Endothelial cell of umbilical vein (primary cell): ENCODE results near the gene COL16A1. TPM values are rescaled to one million over a fixed set of nuclear protein-coding genes. Genes with fewer than 3 reads are reported as not detected.

Experiments
- BruUV-seq: library from RNA; stranded (reverse); fragments of 400-500 nt; replicated peaks from 2 replicates; lab custom pipeline; 2021; lab: Mats Ljungman, UMichigan
- CTCF ChIA-PET: fragments of 300-600, 350-600 bp; sonication (Branson Sonifier 250); formaldehyde crosslinking; loops from one replicate; lab custom pipeline; 2021; ENCODE audit warnings: antibody characterized with exemption, inconsistent platforms; lab: Charles Lee
- POLR2A ChIA-PET: fragments of 300-600, 350-600 bp; sonication (Branson Sonifier 250); formaldehyde crosslinking; loops from one replicate; lab custom pipeline; 2021; ENCODE audit warnings: antibody characterized with exemption, inconsistent platforms; lab: Charles Lee
- DNase-seq: peaks from one replicate; pipeline ENCODE4 v3.0.0-alpha.2; 2011; ENCODE audit warnings: low read depth, low spot score
- FAIRE-seq: peaks from 2 replicates; lab custom pipeline; 2011; peaks lifted over from hg19 to GRCh38; lab: Jason Lieb, UNC
- H2AFZ ChIP-seq: 2 replicates; pipeline ENCODE4 v1.6.0; 2012; ENCODE audit warnings: low read depth, low read length, control low read depth, inconsistent platforms
- H3K27ac ChIP-seq: 2 replicates; pipeline ENCODE4 v1.5.1; 2011; ENCODE audit warnings: low read depth, mild to moderate bottlenecking, control low read depth, low read length, moderate library complexity; ENCODE audit not compliant: insufficient read depth
- H3K27me3 ChIP-seq, 2 experiments: 2 replicates each; pipeline versions ENCODE4 v1.6.0 to v1.6.1; 2011; ENCODE audit warnings: low read length in 2 of 2, mixed read lengths in 1 of 2; ENCODE audit not compliant: control insufficient read depth in 2 of 2, insufficient read depth in 2 of 2
- H3K36me3 ChIP-seq, 2 experiments: 2 replicates in 1 of 2; 3 replicates in 1 of 2; pipeline ENCODE4 v1.5.1; 2011; ENCODE audit warnings: low read length in 2 of 2, mild to moderate bottlenecking in 1 of 2, moderate library complexity in 1 of 2; ENCODE audit not compliant: control insufficient read depth in 2 of 2, insufficient read depth in 2 of 2; ENCODE audit errors: extremely low read depth in 1 of 2
- H3K4me1 ChIP-seq: 3 replicates; pipeline ENCODE4 v1.5.1; 2011; ENCODE audit warnings: mild to moderate bottlenecking, low read length; ENCODE audit not compliant: control insufficient read depth, insufficient read depth; ENCODE audit errors: extremely low read depth
- H3K4me2 ChIP-seq: 2 replicates; pipeline ENCODE4 v1.6.1; 2011; ENCODE audit warnings: low read length, control low read depth, mixed read lengths; ENCODE audit not compliant: insufficient read depth
- H3K4me3 ChIP-seq, 3 experiments: fragments of 200-600 bp in 1 of 3; sonication (generic), shearing (Covaris generic) in 1 of 3; replicated peaks in 1 of 3; 2 replicates each; pipeline ENCODE4 v1.5.1; 2011 to 2016; ENCODE audit warnings: control low read depth in 3 of 3, low read length in 3 of 3, mild to moderate bottlenecking in 2 of 3, inconsistent platforms in 1 of 3, low read depth in 1 of 3, moderate library complexity in 1 of 3; ENCODE audit not compliant: insufficient read depth in 1 of 3
- H3K79me2 ChIP-seq: 2 replicates; pipeline ENCODE4 v1.6.0; 2012; ENCODE audit warnings: low read length, inconsistent platforms; ENCODE audit not compliant: control insufficient read depth, insufficient read depth
- H3K9ac ChIP-seq: replicated peaks from 2 replicates; pipeline ENCODE3; 2011; ENCODE audit warnings: low read length, control low read depth; ENCODE audit not compliant: insufficient read depth; ENCODE audit errors: extremely low read depth
- H3K9me1 ChIP-seq: replicated peaks from 3 replicates; pipeline ENCODE4 v1.6.0; 2011; ENCODE audit warnings: mild to moderate bottlenecking, low read length; ENCODE audit not compliant: control insufficient read depth, insufficient read depth; ENCODE audit errors: extremely low read depth
- H3K9me3 ChIP-seq: replicated peaks from 2 replicates; pipeline ENCODE4 v1.5.1; 2012; ENCODE audit warnings: low read length, inconsistent platforms; ENCODE audit not compliant: control insufficient read depth, insufficient read depth
- H4K20me1 ChIP-seq: replicated peaks from 2 replicates; pipeline ENCODE3; 2011; ENCODE audit warnings: mild to moderate bottlenecking, low read length; ENCODE audit not compliant: control insufficient read depth, insufficient read depth; ENCODE audit errors: extremely low read depth
- FOS ChIP-seq: IDR thresholded peaks from 2 replicates; pipeline ENCODE4 v1.6.1; 2011; ENCODE audit warnings: mild to moderate bottlenecking, low read length, moderate library complexity, borderline replicate concordance; ENCODE audit not compliant: insufficient read depth
- GATA2 ChIP-seq: IDR thresholded peaks from 2 replicates; pipeline ENCODE4 v1.7.0; 2011; ENCODE audit warnings: low read depth, mild to moderate bottlenecking, moderate library complexity, mixed read lengths, low read length; ENCODE audit not compliant: insufficient read length, insufficient read depth
- MAX ChIP-seq: IDR thresholded peaks from 2 replicates; pipeline ENCODE4 v1.6.1; 2011; ENCODE audit not compliant: insufficient read depth, insufficient read length
- POLR2AphosphoS5 ChIP-seq: IDR thresholded peaks from 2 replicates; pipeline ENCODE4 v1.6.1; 2012; ENCODE audit warnings: low read depth, mild to moderate bottlenecking, control low read depth, low read length, moderate library complexity; ENCODE audit not compliant: insufficient read depth
- dilution Hi-C: fragments of 300-500 bp; cut with MboI; formaldehyde crosslinking; loops from one replicate; pipeline ENCODE4 v1.15.0; 2019; ENCODE audit warnings: low sequenced_read_pairs; ENCODE audit not compliant: extremely low pct_ligation_motif_present
- intact Hi-C: fragments of 100-400 bp; cut with micrococcal nuclease; formaldehyde crosslinking; loops from one replicate; pipeline ENCODE4 v1.10.0; 2022
- polyA plus RNA-seq, 4 experiments: library from polyadenylated mRNA; depleted of rRNA in 3 of 4; stranded (reverse) in 3 of 4; unstranded in 1 of 4; fragments of >200 nt; gene quantifications; 2 replicates each; pipeline versions ENCODE4 v1.2.1 to v1.2.3, GENCODE V29; 2011 to 2012; ENCODE audit warnings: missing spikeins in 1 of 4
- total RNA-seq: library from RNA; stranded (reverse); gene quantifications from 2 replicates; pipeline ENCODE4 v1.2.3, GENCODE V29; 2021
- TF ChIP-seq, protein P1 (sequence below), 2 donors: IDR thresholded peaks; 1 replicate in 1 of 2; 2 replicates in 1 of 2; pipeline ENCODE4 v1.5.1; 2011; ENCODE audit warnings: low read length in 2 of 2, mild to moderate bottlenecking in 2 of 2, moderate library complexity in 2 of 2, control low read depth in 1 of 2, inconsistent platforms in 1 of 2, low read depth in 1 of 2; ENCODE audit not compliant: insufficient read depth in 1 of 2; ENCODE audit errors: extremely low read depth in 1 of 2

The COL16A1 gene
- total and polyA plus RNA-seq, 2 donors (not counting 3 experiments of a cell fraction or from before 2014, with no cell fraction given), result 0.68 to 1.2 TPM

DNA sequence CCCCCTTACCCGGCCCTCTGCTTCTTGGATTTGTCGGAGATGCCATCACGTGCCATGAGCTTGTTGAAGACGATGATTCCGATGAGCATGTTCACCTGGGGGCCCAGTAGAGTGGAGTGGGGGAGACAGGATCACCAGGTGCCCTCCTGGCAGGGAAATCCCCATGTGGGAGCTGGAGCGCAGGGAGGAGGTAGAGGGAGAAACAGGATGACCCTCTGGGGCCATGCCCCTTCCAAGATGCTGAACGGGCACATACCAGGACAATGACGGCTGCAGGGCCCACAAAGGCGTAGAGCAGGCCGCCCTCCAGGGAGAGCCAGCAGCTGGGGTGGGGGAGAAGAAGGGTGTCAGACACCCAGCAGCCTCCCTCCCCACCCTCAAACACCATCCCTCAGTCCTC is 31.8 kb upstream of the COL16A1 start:
- Histone ChIP-seq H3K27ac (no peak overlapping the region), H3K27me3 (no peaks in the 10 kb centered on the region), H3K36me3 (no peaks in the 10 kb centered on the region), H3K4me2 (no peak overlapping the region), H3K9me3 (no peaks in the 10 kb centered on the region), H3K79me2 (no peaks in the 10 kb centered on the region), H4K20me1 (no peaks in the 10 kb centered on the region), H3K4me3 (no peak overlapping the region), H3K9ac (no peak overlapping the region), H3K4me1 (no peaks in the 10 kb centered on the region), H3K9me1 (no peaks in the 10 kb centered on the region), H2AFZ (no peak overlapping the region)
- CTCF ChIA-PET, result interaction anchor here (0.9 to 3.0 kb wide), 6 partner anchors 10 to 66 kb away, joined by 3 to 36 read pairs (median 4); no protein-coding TSS in a partner anchor
- FAIRE-seq (no peak), DNase-seq (no peak)
- dilution Hi-C loops, result no loop called here
- BruUV-seq, result no TSS peak
- POLR2A ChIA-PET, result no interaction called here
- TF ChIP-seq GATA2 (no peak), FOS (no peak), POLR2AphosphoS5 (no peak), MAX (no peak)
- TF ChIP-seq, protein P1, sequence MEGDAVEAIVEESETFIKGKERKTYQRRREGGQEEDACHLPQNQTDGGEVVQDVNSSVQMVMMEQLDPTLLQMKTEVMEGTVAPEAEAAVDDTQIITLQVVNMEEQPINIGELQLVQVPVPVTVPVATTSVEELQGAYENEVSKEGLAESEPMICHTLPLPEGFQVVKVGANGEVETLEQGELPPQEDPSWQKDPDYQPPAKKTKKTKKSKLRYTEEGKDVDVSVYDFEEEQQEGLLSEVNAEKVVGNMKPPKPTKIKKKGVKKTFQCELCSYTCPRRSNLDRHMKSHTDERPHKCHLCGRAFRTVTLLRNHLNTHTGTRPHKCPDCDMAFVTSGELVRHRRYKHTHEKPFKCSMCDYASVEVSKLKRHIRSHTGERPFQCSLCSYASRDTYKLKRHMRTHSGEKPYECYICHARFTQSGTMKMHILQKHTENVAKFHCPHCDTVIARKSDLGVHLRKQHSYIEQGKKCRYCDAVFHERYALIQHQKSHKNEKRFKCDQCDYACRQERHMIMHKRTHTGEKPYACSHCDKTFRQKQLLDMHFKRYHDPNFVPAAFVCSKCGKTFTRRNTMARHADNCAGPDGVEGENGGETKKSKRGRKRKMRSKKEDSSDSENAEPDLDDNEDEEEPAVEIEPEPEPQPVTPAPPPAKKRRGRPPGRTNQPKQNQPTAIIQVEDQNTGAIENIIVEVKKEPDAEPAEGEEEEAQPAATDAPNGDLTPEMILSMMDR (IDR thresholded peaks at IDR 0.05; ENCODE audit: extremely low read depth in 1 of 2, insufficient read depth in 1 of 2, low read depth in 1 of 2, low read length in 2 of 2), result no peak
- intact Hi-C loops, result loop anchor here (1.0 kb wide), 1 partner anchor 17 kb away; no protein-coding TSS in a partner anchor
